Naive thymus-derived CD4-positive, alpha-beta T cell (primary cell): ENCODE data around the gene FCHSD2. TPM values are rescaled to one million over a fixed set of nuclear protein-coding genes. Genes with fewer than 3 reads are reported as not detected.

ENCODE experiments used
- ATAC-seq: fragments of 150-1000 bp; cut with Tn5 transposase; 2 replicates; pipeline ENCODE4 v1.10.0; 2021; ENCODE audit warnings: mild to moderate bottlenecking, moderate library complexity
- CTCF ChIA-PET: fragments of 350-600 bp; sonication (Branson Sonifier 250); formaldehyde crosslinking; loops from one replicate; lab custom pipeline; 2021; ENCODE audit warnings: antibody characterized with exemption; lab: Charles Lee
- POLR2A ChIA-PET: fragments of 350-600 bp; sonication (Branson Sonifier 250); formaldehyde crosslinking; loops from one replicate; lab custom pipeline; 2021; ENCODE audit warnings: antibody characterized with exemption, inconsistent platforms; lab: Charles Lee
- DNase-seq, 9 donors: peaks; one replicate each; pipeline versions ENCODE4 v3.0.0 to v3.0.0-alpha.2; 2020 to 2022; ENCODE audit warnings: mixed read lengths in 1 of 9
- H3K27ac ChIP-seq: one replicate; pipeline ENCODE4 v1.7.0; 2013; ENCODE audit warnings: mild to moderate bottlenecking, low read depth, low read length, moderate library complexity
- H3K27me3 ChIP-seq, 2 donors: one replicate each; pipeline ENCODE4 v1.7.0; 2013; ENCODE audit warnings: low read length in 2 of 2, mild to moderate bottlenecking in 2 of 2, moderate library complexity in 2 of 2; ENCODE audit not compliant: control insufficient read depth in 2 of 2, insufficient read depth in 2 of 2
- H3K36me3 ChIP-seq, 3 experiments: 1 replicate in 2 of 3; 2 replicates in 1 of 3; pipeline ENCODE4 v1.7.0; 2013; ENCODE audit warnings: low read length in 3 of 3, mild to moderate bottlenecking in 3 of 3, moderate library complexity in 1 of 3; ENCODE audit not compliant: insufficient read depth in 3 of 3, control insufficient read depth in 2 of 3
- H3K4me1 ChIP-seq, 2 donors: one replicate each; pipeline ENCODE4 v1.7.0; 2013; ENCODE audit warnings: low read length in 2 of 2, mild to moderate bottlenecking in 2 of 2, moderate library complexity in 1 of 2; ENCODE audit not compliant: control insufficient read depth in 2 of 2, insufficient read depth in 2 of 2
- H3K4me3 ChIP-seq: 2 replicates; pipeline ENCODE4 v1.7.0; 2013; ENCODE audit warnings: mild to moderate bottlenecking, low read length
- H3K9me3 ChIP-seq, 3 experiments: 1 replicate in 2 of 3; 2 replicates in 1 of 3; pipeline ENCODE4 v1.7.0; 2013; ENCODE audit warnings: low read length in 3 of 3; ENCODE audit not compliant: control insufficient read depth in 2 of 3
- H3K27ac Mint-ChIP-seq, 9 donors: one replicate each; pipeline ENCODE4 v1.8.0; 2020 to 2022; ENCODE audit warnings: mixed read lengths in 9 of 9, mild to moderate bottlenecking in 8 of 9, moderate library complexity in 5 of 9, inconsistent platforms in 2 of 9
- H3K27me3 Mint-ChIP-seq, 5 donors: one replicate each; pipeline ENCODE4 v1.8.0; 2021 to 2022; ENCODE audit warnings: mixed read lengths in 5 of 5, mild to moderate bottlenecking in 1 of 5
- H3K36me3 Mint-ChIP-seq, 5 donors: one replicate each; pipeline ENCODE4 v1.8.0; 2020 to 2022; ENCODE audit warnings: mixed read lengths in 5 of 5, mild to moderate bottlenecking in 3 of 5, inconsistent platforms in 1 of 5
- H3K4me1 Mint-ChIP-seq, 7 donors: one replicate each; pipeline ENCODE4 v1.8.0; 2020 to 2022; ENCODE audit warnings: mixed read lengths in 7 of 7, mild to moderate bottlenecking in 3 of 7, inconsistent platforms in 1 of 7
- H3K4me3 Mint-ChIP-seq, 10 donors: one replicate each; pipeline ENCODE4 v1.8.0; 2020 to 2022; ENCODE audit warnings: mild to moderate bottlenecking in 10 of 10, mixed read lengths in 10 of 10, moderate library complexity in 6 of 10, inconsistent platforms in 2 of 10
- H3K9me3 Mint-ChIP-seq, 11 donors: one replicate each; pipeline ENCODE4 v1.8.0; 2020 to 2022; ENCODE audit warnings: mixed read lengths in 11 of 11, mild to moderate bottlenecking in 4 of 11, inconsistent platforms in 1 of 11, moderate library complexity in 1 of 11
- intact Hi-C, 2 donors: fragments of 100-400 bp; cut with micrococcal nuclease; formaldehyde crosslinking; loops; one replicate each; pipeline ENCODE4 v1.15.1; 2023
- polyA plus RNA-seq, 2 donors: library from polyadenylated mRNA; unstranded; fragments of 300-500 nt; fragmentation: Illumina TruSeq; gene quantifications; one replicate each; pipeline ENCODE4 v1.2.3, GENCODE V29; 2021
- total RNA-seq, 6 experiments: library from RNA in 5 of 6; stranded (reverse) in 5 of 6; gene quantifications; 1 replicate in 5 of 6; 2 replicates in 1 of 6; pipeline ENCODE4 v1.2.3 and lab custom pipeline; 2021 to 2026

FCHSD2 gene
- total and polyA plus RNA-seq, 7 experiments from 2014 or later: 18.3 to 69.9 (median 48.6) TPM

DNA sequence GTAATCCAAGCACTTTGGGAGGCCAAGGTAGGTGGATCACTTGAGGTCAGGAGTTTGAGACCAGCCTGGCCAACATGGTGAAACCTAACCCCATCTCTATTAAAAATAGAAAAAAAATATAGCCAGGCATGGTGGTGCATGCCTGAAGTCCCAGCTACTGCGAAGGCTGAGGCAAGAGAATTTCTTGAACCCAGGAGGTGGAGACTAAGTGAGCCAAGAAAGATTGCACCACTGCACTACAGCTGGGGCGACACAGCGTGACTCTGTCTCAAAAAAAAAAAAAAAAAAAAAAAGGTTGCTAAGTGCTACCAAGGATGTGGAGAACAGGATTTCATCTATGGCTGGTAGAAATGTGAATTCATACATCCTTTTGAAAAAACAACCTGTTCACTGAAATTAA, 291.3 kb downstream of the FCHSD2 start:
- POLR2A ChIA-PET: interaction anchor here (0.5 kb wide), 1 partner anchor 128 kb away, joined by 3 read pairs; no protein-coding TSS in a partner anchor
- Mint-ChIP-seq H3K27ac (peak overlapping the region in 3 of 9 donors; percentile 3 to 75 (median 25)), H3K9me3 (no peaks in the 10 kb centered on the region), H3K36me3 (peaks cover 0 to 16% (median 4%) of the 10 kb centered on the region in 5 donors), H3K4me1 (peaks cover 4 to 30% (median 12%) of the 10 kb centered on the region in 7 donors), H3K27me3 (no peaks in the 10 kb centered on the region), H3K4me3 (no peak overlapping the region)
- ATAC-seq (no peak), DNase-seq (no peak)
- no peak overlapping the region for H3K27ac ChIP-seq
- H3K36me3 ChIP-seq: peaks cover 0 to under 1% (median 0%) of the 10 kb centered on the region in 3 experiments
- intact Hi-C loops: no loop called here
- H3K9me3 ChIP-seq: no peaks in the 10 kb centered on the region
- CTCF ChIA-PET: interaction anchor here (0.6 to 1.0 kb wide), 2 partner anchors 11 to 125 kb away, joined by 3 to 4 read pairs; no protein-coding TSS in a partner anchor
- no peaks in the 10 kb centered on the region for H3K27me3 ChIP-seq
- no peaks in the 10 kb centered on the region for H3K4me1 ChIP-seq
- no peak overlapping the region for H3K4me3 ChIP-seq

DNA sequence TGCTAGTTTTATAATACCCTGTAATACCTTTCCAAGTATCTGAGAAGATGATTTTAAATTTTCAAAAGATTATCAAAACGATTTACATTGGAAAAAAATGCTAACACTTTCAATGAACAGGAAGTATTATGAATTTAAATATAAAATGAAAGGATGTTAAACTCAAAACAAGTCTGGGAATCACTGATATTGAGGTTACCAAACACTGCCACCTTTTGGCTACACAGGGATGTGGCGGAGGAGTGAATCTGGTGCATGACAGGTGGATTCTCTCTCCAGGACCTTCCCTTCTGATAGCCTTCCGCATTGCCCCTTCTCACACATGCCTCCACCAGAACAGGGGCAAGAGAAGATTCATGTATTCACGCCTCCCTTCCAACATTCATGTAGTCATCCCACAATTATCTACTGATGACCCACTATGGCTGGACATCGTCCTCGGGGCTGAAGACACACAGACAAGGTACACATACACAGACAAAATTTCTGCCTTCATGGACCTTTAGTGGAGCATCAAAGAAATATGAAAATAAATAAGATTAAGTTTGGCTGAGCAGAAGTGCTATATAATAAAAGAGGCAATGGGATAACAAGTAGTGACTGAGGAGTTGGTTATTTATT, 293.2 kb downstream of the FCHSD2 start:
- Mint-ChIP-seq H3K27ac (peak overlapping the region in 3 of 9 donors; percentile 3 to 81 (median 4)), H3K4me3 (no peak overlapping the region), H3K36me3 (peaks cover 0 to 17% (median 8%) of the 10 kb centered on the region in 5 donors), H3K27me3 (no peaks in the 10 kb centered on the region), H3K9me3 (no peaks in the 10 kb centered on the region), H3K4me1 (peaks cover 4 to 28% (median 12%) of the 10 kb centered on the region in 7 donors)
- ChIA-PET CTCF (interaction anchor here (1.1 kb wide), 1 partner anchor 329 kb away, joined by 4 read pairs; no protein-coding TSS in a partner anchor), POLR2A (interaction anchor here (0.7 kb wide), 1 partner anchor 309 kb away, joined by 3 read pairs; no protein-coding TSS in a partner anchor)
- no peaks in the 10 kb centered on the region for H3K9me3 ChIP-seq
- DNase-seq: peak in 7 of 9 donors; percentile 28 to 61 (median 47)
- intact Hi-C loops: loop anchor here (1.0 to 5.0 kb wide), 5 partner anchors 124 to 329 kb away; no protein-coding TSS in a partner anchor
- H3K27ac ChIP-seq: no peak overlapping the region
- H3K36me3 ChIP-seq: peaks cover 0 to 8% (median 0%) of the 10 kb centered on the region in 3 experiments
- H3K4me1 ChIP-seq: no peaks in the 10 kb centered on the region
- no peaks in the 10 kb centered on the region for H3K27me3 ChIP-seq
- H3K4me3 ChIP-seq: no peak overlapping the region
- peak; percentile 81 for ATAC-seq

DNA sequence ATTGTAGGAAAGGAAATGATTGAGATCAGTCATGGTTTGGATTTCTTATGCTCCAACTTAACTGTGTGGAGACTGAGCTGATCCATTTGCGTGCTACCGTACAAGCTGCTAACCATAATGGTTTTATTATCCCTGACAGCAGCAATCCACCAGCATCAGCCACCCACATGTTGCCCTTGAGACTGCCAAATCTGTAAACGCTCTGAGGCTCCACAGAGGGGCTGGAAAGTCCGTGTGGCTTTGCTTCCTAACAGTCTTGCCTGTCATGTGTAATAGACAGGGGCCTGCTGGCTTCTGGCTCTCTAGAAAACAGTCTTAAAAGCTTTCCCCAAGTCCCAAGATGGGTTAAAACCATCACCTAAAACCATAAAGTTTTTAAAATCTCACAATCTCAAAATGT, 297.8 kb downstream of the FCHSD2 start:
- no peak overlapping the region for H3K4me3 ChIP-seq
- ATAC-seq (no peak), DNase-seq (no peak)
- no peaks in the 10 kb centered on the region for H3K4me1 ChIP-seq
- Mint-ChIP-seq H3K27me3 (no peaks in the 10 kb centered on the region), H3K36me3 (peaks cover 2 to 38% (median 20%) of the 10 kb centered on the region in 5 donors), H3K27ac (peak overlapping the region in 4 of 9 donors; percentile 5 to 69 (median 40)), H3K4me1 (peaks cover 3 to 8% (median 6%) of the 10 kb centered on the region in 7 donors), H3K4me3 (no peak overlapping the region), H3K9me3 (no peaks in the 10 kb centered on the region)
- H3K27ac ChIP-seq: no peak overlapping the region
- intact Hi-C loops: no loop called here
- ChIA-PET CTCF (no interaction called here), POLR2A (no interaction called here)
- peaks cover 0 to 45% (median 8%) of the 10 kb centered on the region in 3 experiments for H3K36me3 ChIP-seq
- H3K9me3 ChIP-seq: no peaks in the 10 kb centered on the region
- H3K27me3 ChIP-seq: no peaks in the 10 kb centered on the region

DNA sequence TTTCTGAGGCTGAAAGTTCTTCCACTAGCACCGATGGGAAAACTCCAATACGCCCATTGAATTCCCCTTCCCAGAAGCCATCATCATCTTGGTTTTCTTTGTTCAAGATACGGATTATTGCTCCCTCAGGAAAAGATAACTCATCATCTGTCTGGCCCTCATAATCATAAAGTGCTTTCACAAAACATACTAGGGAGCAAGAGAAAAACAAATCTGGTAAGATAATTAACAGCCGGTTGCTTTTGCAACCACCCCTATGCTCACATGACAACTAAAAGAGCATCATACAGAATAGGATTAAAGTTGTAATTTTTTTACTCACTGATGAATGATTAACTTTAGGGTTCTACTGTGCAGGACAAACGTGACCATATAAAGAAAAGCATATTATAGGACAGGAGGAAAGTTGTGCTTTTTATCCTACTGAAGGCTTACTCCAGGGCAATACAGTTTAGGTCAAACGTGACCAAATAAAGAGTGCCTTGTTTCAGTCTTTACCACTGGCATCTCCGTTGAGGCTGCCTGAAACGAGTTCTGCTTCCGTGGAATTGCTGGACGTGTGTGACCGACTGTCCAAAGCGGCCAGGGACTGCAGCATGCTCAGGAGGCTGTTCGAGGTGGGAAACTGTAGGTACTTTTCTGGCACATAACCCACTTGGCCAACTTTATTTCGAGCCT, 299.3 kb downstream of the FCHSD2 start:
- Histone ChIP-seq H3K27ac (no peak overlapping the region), H3K27me3 (no peaks in the 10 kb centered on the region), H3K9me3 (no peaks in the 10 kb centered on the region), H3K4me1 (no peaks in the 10 kb centered on the region), H3K4me3 (no peak overlapping the region), H3K36me3 (peaks cover 0 to 60% (median 8%) of the 10 kb centered on the region in 3 experiments)
- ATAC-seq: no peak
- Mint-ChIP-seq H3K4me1 (peaks cover 0 to 11% (median 0%) of the 10 kb centered on the region in 7 donors), H3K27ac (peak overlapping the region in 5 of 9 donors; percentile 19 to 66 (median 25)), H3K27me3 (no peaks in the 10 kb centered on the region), H3K36me3 (peaks cover 9 to 41% (median 22%) of the 10 kb centered on the region in 5 donors), H3K4me3 (no peak overlapping the region), H3K9me3 (no peaks in the 10 kb centered on the region)
- no peak for DNase-seq
- intact Hi-C loops: no loop called here
- CTCF ChIA-PET: no interaction called here
- POLR2A ChIA-PET: interaction anchor here (0.8 kb wide), 1 partner anchor 204 kb away, joined by 3 read pairs; no protein-coding TSS in a partner anchor

DNA sequence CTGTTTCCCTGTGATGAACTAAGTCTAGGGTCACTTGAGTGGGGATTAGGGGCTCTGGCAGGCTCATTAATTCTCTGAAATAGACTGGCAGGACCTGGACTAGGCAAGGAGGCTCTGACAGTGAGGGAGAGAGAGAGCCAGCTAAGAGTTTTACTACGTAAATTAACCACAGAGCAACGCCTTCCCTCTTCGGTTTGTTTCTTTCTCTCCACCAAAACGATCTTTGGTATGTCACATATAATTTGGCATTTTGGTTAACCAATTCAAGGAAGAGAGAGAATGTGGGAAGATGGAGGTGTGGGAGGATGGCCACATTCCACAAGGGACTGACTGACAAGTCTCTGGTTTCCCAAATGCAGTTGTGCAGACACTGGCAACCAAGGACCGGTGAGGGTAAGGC, 300.0 kb downstream of the FCHSD2 start:
- peaks cover 0 to 11% (median 0%) of the 10 kb centered on the region in 7 donors for H3K4me1 Mint-ChIP-seq
- DNase-seq (no peak), ATAC-seq (no peak)
- H3K9me3 ChIP-seq: no peaks in the 10 kb centered on the region
- POLR2A ChIA-PET: interaction anchor here (0.7 kb wide), 1 partner anchor 497 kb away, joined by 3 read pairs; no protein-coding TSS in a partner anchor
- H3K27me3 Mint-ChIP-seq: no peaks in the 10 kb centered on the region
- H3K27ac Mint-ChIP-seq: peak overlapping the region in 3 of 9 donors; percentile 18 to 75 (median 45)
- CTCF ChIA-PET: no interaction called here
- no peak overlapping the region for H3K4me3 ChIP-seq
- intact Hi-C loops: no loop called here
- peaks cover 9 to 39% (median 20%) of the 10 kb centered on the region in 5 donors for H3K36me3 Mint-ChIP-seq
- H3K4me3 Mint-ChIP-seq: no peak overlapping the region
- H3K27ac ChIP-seq: no peak overlapping the region
- H3K27me3 ChIP-seq: no peaks in the 10 kb centered on the region
- H3K36me3 ChIP-seq: peaks cover 0 to 64% (median 8%) of the 10 kb centered on the region in 3 experiments
- H3K9me3 Mint-ChIP-seq: no peaks in the 10 kb centered on the region
- H3K4me1 ChIP-seq: no peaks in the 10 kb centered on the region

DNA sequence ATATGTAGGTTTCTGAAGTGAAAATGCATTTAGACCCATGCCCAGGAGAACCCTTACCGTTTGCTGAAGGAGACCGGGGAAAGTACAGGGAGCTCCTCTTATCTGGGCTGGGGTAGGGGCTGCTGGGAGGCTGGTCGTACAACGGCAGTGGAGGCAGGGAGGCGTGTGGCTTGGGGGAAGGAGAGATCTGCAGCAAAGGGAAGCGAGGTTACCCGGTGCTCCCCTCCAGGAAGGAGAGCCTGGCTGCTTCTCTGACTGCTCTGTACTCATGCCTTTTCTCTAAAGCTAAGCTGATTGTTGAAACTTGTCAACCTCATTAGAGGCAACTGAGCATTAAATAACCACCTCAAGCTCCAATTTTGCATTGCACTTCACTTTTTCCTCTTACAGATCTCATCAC, 300.7 kb downstream of the FCHSD2 start:
- no peak overlapping the region for H3K4me3 Mint-ChIP-seq
- H3K27me3 ChIP-seq: no peaks in the 10 kb centered on the region
- DNase-seq: no peak
- no peak for ATAC-seq
- peaks cover 0 to 64% (median 8%) of the 10 kb centered on the region in 3 experiments for H3K36me3 ChIP-seq
- POLR2A ChIA-PET: interaction anchor here (0.5 to 0.7 kb wide), 2 partner anchors 29 to 496 kb away, joined by 3 to 4 read pairs; no protein-coding TSS in a partner anchor
- no peaks in the 10 kb centered on the region for H3K4me1 ChIP-seq
- peaks cover 0 to 11% (median 0%) of the 10 kb centered on the region in 7 donors for H3K4me1 Mint-ChIP-seq
- H3K9me3 Mint-ChIP-seq: no peaks in the 10 kb centered on the region
- CTCF ChIA-PET: interaction anchor here (1.1 to 1.9 kb wide), 3 partner anchors 9 to 157 kb away, joined by 3 to 6 read pairs (median 3); no protein-coding TSS in a partner anchor
- H3K27ac Mint-ChIP-seq: peak overlapping the region in 4 of 9 donors; percentile 18 to 75 (median 47)
- no peaks in the 10 kb centered on the region for H3K27me3 Mint-ChIP-seq
- H3K9me3 ChIP-seq: no peaks in the 10 kb centered on the region
- no peak overlapping the region for H3K27ac ChIP-seq
- intact Hi-C loops: no loop called here
- H3K36me3 Mint-ChIP-seq: peaks cover 9 to 37% (median 19%) of the 10 kb centered on the region in 5 donors
- no peak overlapping the region for H3K4me3 ChIP-seq
